SK-N-SH (cell line): ENCODE measurements around the gene SLC40A1.

Experiments
- EZH2phosphoT487 ChIP-seq: fragments of 200-600 bp; sonication (generic); IDR thresholded peaks from 2 replicates; pipeline ENCODE4 v1.6.1; 2017; ENCODE audit warnings: low read depth, mixed run types, mild to moderate bottlenecking, antibody characterized with exemption, moderate library complexity, borderline replicate concordance
- POLR2AphosphoS5 ChIP-seq: IDR thresholded peaks from 2 replicates; pipeline ENCODE4 v1.6.1; 2012; ENCODE audit warnings: low read depth, low read length
- RXRA ChIP-seq: IDR thresholded peaks from 2 replicates; pipeline ENCODE4 v1.4.0; 2012; ENCODE audit warnings: low read depth, mild to moderate bottlenecking, borderline replicate concordance
- SMC3 ChIP-seq: IDR thresholded peaks from 2 replicates; pipeline ENCODE4 v1.6.1; 2012; ENCODE audit warnings: low read depth, low read length, improper control_type of control experiment
- TCF12 ChIP-seq: IDR thresholded peaks from 2 replicates; pipeline ENCODE4 v1.4.0; 2012
- TF ChIP-seq, protein P1 (sequence below): fragments of 150-350 bp; IDR thresholded peaks from 2 replicates; pipeline ENCODE4 v1.6.1; 2017; ENCODE audit warnings: antibody characterized with exemption, low read length, low read depth, borderline replicate concordance
- TF ChIP-seq, protein P2 (sequence below): fragments of 200-600 bp; sonication (generic); IDR thresholded peaks from 2 replicates; pipeline ENCODE4 v1.6.1; 2017; ENCODE audit warnings: antibody characterized with exemption, mild to moderate bottlenecking, moderate library complexity
- TF ChIP-seq, protein P3 (sequence below): IDR thresholded peaks from 2 replicates; pipeline ENCODE4 v1.4.0; 2012; ENCODE audit warnings: low read depth
- TF ChIP-seq, protein P4 (sequence below): IDR thresholded peaks from 2 replicates; pipeline ENCODE4 v1.6.1; 2012; ENCODE audit warnings: mild to moderate bottlenecking, low read depth, low read length, moderate library complexity

DNA sequence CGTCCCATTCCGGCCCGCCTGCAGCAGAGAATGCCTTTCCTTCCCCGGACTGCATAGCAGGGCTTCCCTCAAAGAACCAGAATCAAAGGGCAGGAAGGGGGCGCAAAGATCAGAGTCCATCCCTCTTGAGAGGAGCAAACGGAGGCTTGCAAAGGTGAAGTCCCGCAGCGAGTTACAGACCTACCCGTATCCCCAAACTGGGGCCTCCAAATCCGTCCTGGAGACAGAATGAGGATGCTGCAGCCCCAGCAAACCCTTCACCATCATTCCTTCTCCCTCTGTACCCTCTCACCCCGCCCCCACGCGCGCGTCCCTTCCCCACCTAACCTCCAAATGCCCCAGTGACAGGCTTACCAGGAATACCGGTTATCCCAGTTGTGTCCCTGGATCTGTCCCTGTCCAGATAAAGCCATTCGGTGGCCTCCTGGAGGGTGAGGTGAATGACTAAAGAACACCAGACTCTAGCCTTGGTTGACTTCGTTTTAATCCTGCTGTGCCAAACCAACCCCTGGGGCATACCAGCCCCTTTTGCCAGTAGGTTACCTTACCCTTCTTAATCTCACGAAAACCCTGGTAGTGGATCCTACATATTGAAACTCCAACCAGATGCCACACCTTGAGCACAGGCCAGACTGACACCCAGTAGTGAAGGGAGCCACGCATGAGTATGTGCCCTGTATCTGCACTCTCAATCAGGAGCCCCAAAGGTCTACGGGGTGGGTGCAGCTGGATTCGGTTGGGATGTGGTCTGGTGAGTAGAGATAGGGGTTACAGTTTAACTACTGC is 961 bp upstream of the SLC40A1 start:
- TF ChIP-seq, protein P1, sequence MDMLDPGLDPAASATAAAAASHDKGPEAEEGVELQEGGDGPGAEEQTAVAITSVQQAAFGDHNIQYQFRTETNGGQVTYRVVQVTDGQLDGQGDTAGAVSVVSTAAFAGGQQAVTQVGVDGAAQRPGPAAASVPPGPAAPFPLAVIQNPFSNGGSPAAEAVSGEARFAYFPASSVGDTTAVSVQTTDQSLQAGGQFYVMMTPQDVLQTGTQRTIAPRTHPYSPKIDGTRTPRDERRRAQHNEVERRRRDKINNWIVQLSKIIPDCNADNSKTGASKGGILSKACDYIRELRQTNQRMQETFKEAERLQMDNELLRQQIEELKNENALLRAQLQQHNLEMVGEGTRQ: no peak
- TF ChIP-seq RXRA (no peak), EZH2phosphoT487 (no peak), TCF12 (no peak), SMC3 (no peak), POLR2AphosphoS5 (no peak)
- TF ChIP-seq, protein P2, sequence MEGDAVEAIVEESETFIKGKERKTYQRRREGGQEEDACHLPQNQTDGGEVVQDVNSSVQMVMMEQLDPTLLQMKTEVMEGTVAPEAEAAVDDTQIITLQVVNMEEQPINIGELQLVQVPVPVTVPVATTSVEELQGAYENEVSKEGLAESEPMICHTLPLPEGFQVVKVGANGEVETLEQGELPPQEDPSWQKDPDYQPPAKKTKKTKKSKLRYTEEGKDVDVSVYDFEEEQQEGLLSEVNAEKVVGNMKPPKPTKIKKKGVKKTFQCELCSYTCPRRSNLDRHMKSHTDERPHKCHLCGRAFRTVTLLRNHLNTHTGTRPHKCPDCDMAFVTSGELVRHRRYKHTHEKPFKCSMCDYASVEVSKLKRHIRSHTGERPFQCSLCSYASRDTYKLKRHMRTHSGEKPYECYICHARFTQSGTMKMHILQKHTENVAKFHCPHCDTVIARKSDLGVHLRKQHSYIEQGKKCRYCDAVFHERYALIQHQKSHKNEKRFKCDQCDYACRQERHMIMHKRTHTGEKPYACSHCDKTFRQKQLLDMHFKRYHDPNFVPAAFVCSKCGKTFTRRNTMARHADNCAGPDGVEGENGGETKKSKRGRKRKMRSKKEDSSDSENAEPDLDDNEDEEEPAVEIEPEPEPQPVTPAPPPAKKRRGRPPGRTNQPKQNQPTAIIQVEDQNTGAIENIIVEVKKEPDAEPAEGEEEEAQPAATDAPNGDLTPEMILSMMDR: no peak
- TF ChIP-seq, protein P3, sequence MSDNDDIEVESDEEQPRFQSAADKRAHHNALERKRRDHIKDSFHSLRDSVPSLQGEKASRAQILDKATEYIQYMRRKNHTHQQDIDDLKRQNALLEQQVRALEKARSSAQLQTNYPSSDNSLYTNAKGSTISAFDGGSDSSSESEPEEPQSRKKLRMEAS: no peak
- TF ChIP-seq, protein P4, sequence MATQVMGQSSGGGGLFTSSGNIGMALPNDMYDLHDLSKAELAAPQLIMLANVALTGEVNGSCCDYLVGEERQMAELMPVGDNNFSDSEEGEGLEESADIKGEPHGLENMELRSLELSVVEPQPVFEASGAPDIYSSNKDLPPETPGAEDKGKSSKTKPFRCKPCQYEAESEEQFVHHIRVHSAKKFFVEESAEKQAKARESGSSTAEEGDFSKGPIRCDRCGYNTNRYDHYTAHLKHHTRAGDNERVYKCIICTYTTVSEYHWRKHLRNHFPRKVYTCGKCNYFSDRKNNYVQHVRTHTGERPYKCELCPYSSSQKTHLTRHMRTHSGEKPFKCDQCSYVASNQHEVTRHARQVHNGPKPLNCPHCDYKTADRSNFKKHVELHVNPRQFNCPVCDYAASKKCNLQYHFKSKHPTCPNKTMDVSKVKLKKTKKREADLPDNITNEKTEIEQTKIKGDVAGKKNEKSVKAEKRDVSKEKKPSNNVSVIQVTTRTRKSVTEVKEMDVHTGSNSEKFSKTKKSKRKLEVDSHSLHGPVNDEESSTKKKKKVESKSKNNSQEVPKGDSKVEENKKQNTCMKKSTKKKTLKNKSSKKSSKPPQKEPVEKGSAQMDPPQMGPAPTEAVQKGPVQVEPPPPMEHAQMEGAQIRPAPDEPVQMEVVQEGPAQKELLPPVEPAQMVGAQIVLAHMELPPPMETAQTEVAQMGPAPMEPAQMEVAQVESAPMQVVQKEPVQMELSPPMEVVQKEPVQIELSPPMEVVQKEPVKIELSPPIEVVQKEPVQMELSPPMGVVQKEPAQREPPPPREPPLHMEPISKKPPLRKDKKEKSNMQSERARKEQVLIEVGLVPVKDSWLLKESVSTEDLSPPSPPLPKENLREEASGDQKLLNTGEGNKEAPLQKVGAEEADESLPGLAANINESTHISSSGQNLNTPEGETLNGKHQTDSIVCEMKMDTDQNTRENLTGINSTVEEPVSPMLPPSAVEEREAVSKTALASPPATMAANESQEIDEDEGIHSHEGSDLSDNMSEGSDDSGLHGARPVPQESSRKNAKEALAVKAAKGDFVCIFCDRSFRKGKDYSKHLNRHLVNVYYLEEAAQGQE: no peak
